Naive thymus-derived CD4-positive, alpha-beta T cell (primary cell): Measurements from ENCODE around the gene AAMP. TPM values are rescaled to one million over a fixed set of nuclear protein-coding genes. Genes with fewer than 3 reads are reported as not detected.

Experiments
- ATAC-seq: fragments of 150-1000 bp; cut with Tn5 transposase; 2 replicates; pipeline ENCODE4 v1.10.0; 2021; ENCODE audit warnings: mild to moderate bottlenecking, moderate library complexity
- CTCF ChIA-PET: fragments of 350-600 bp; sonication (Branson Sonifier 250); formaldehyde crosslinking; loops from one replicate; lab custom pipeline; 2021; ENCODE audit warnings: antibody characterized with exemption; lab: Charles Lee
- POLR2A ChIA-PET: fragments of 350-600 bp; sonication (Branson Sonifier 250); formaldehyde crosslinking; loops from one replicate; lab custom pipeline; 2021; ENCODE audit warnings: antibody characterized with exemption, inconsistent platforms; lab: Charles Lee
- DNase-seq, 9 donors: peaks; one replicate each; pipeline versions ENCODE4 v3.0.0 to v3.0.0-alpha.2; 2020 to 2022; ENCODE audit warnings: mixed read lengths in 1 of 9
- H3K27ac ChIP-seq: one replicate; pipeline ENCODE4 v1.7.0; 2013; ENCODE audit warnings: mild to moderate bottlenecking, low read depth, low read length, moderate library complexity
- H3K27me3 ChIP-seq, 2 donors: one replicate each; pipeline ENCODE4 v1.7.0; 2013; ENCODE audit warnings: low read length in 2 of 2, mild to moderate bottlenecking in 2 of 2, moderate library complexity in 2 of 2; ENCODE audit not compliant: control insufficient read depth in 2 of 2, insufficient read depth in 2 of 2
- H3K36me3 ChIP-seq, 3 experiments: 1 replicate in 2 of 3; 2 replicates in 1 of 3; pipeline ENCODE4 v1.7.0; 2013; ENCODE audit warnings: low read length in 3 of 3, mild to moderate bottlenecking in 3 of 3, moderate library complexity in 1 of 3; ENCODE audit not compliant: insufficient read depth in 3 of 3, control insufficient read depth in 2 of 3
- H3K4me1 ChIP-seq, 2 donors: one replicate each; pipeline ENCODE4 v1.7.0; 2013; ENCODE audit warnings: low read length in 2 of 2, mild to moderate bottlenecking in 2 of 2, moderate library complexity in 1 of 2; ENCODE audit not compliant: control insufficient read depth in 2 of 2, insufficient read depth in 2 of 2
- H3K4me3 ChIP-seq: 2 replicates; pipeline ENCODE4 v1.7.0; 2013; ENCODE audit warnings: mild to moderate bottlenecking, low read length
- H3K9me3 ChIP-seq, 3 experiments: 1 replicate in 2 of 3; 2 replicates in 1 of 3; pipeline ENCODE4 v1.7.0; 2013; ENCODE audit warnings: low read length in 3 of 3; ENCODE audit not compliant: control insufficient read depth in 2 of 3
- H3K27ac Mint-ChIP-seq, 9 donors: one replicate each; pipeline ENCODE4 v1.8.0; 2020 to 2022; ENCODE audit warnings: mixed read lengths in 9 of 9, mild to moderate bottlenecking in 8 of 9, moderate library complexity in 5 of 9, inconsistent platforms in 2 of 9
- H3K27me3 Mint-ChIP-seq, 5 donors: one replicate each; pipeline ENCODE4 v1.8.0; 2021 to 2022; ENCODE audit warnings: mixed read lengths in 5 of 5, mild to moderate bottlenecking in 1 of 5
- H3K36me3 Mint-ChIP-seq, 5 donors: one replicate each; pipeline ENCODE4 v1.8.0; 2020 to 2022; ENCODE audit warnings: mixed read lengths in 5 of 5, mild to moderate bottlenecking in 3 of 5, inconsistent platforms in 1 of 5
- H3K4me1 Mint-ChIP-seq, 7 donors: one replicate each; pipeline ENCODE4 v1.8.0; 2020 to 2022; ENCODE audit warnings: mixed read lengths in 7 of 7, mild to moderate bottlenecking in 3 of 7, inconsistent platforms in 1 of 7
- H3K4me3 Mint-ChIP-seq, 10 donors: one replicate each; pipeline ENCODE4 v1.8.0; 2020 to 2022; ENCODE audit warnings: mild to moderate bottlenecking in 10 of 10, mixed read lengths in 10 of 10, moderate library complexity in 6 of 10, inconsistent platforms in 2 of 10
- H3K9me3 Mint-ChIP-seq, 11 donors: one replicate each; pipeline ENCODE4 v1.8.0; 2020 to 2022; ENCODE audit warnings: mixed read lengths in 11 of 11, mild to moderate bottlenecking in 4 of 11, inconsistent platforms in 1 of 11, moderate library complexity in 1 of 11
- intact Hi-C, 2 donors: fragments of 100-400 bp; cut with micrococcal nuclease; formaldehyde crosslinking; loops; one replicate each; pipeline ENCODE4 v1.15.1; 2023
- microRNA-seq: library from miRNA; unstranded; fragments of <30 nt; microRNA quantifications from one replicate; pipeline ENCODE4 v1.2.0, GENCODE V29; 2022; ENCODE audit warnings: borderline microRNAs expressed
- polyA plus RNA-seq, 2 donors: library from polyadenylated mRNA; unstranded; fragments of 300-500 nt; fragmentation: Illumina TruSeq; gene quantifications; one replicate each; pipeline ENCODE4 v1.2.3, GENCODE V29; 2021
- total RNA-seq, 6 experiments: library from RNA in 5 of 6; stranded (reverse) in 5 of 6; gene quantifications; 1 replicate in 5 of 6; 2 replicates in 1 of 6; pipeline ENCODE4 v1.2.3 and lab custom pipeline; 2021 to 2026

Gene AAMP
- total and polyA plus RNA-seq, 7 experiments from 2014 or later, result 54.1 to 108 (median 66.4) TPM

DNA sequence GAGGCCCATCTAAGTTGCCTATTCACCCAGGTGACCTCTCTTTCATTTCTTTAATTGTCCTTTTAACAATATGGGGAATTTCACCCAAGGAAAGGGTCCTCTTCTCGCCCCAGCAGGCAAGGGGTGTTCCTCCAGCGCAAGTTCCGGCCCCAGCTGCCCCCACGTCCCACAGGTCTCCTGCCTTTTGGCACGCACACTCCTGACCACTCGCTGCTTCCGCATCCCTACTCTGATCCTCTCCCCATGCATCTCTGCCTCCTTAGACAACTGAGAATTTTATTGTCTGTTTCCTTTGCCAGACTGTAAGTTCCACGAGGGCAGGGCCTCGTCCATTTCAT lies 53.6 kb downstream of the AAMP start:
- Mint-ChIP-seq H3K4me1 (peaks cover 26 to 43% (median 37%) of the 10 kb centered on the region in 7 donors), H3K36me3 (peaks cover 0 to 35% (median 11%) of the 10 kb centered on the region in 5 donors), H3K27me3 (peaks cover 0 to 7% (median 0%) of the 10 kb centered on the region in 5 donors), H3K4me3 (peak overlapping the region; percentile 90 to 97 (median 94)), H3K27ac (peak overlapping the region; percentile 94 to 98 (median 97)), H3K9me3 (peaks cover 0 to 5% (median 0%) of the 10 kb centered on the region in 11 donors)
- ChIA-PET CTCF (interaction anchor here (1.0 to 1.9 kb wide), 4 partner anchors 13 to 54 kb away, joined by 3 to 8 read pairs (median 4); partner anchors contain the start of genes AAMP and PNKD), POLR2A (interaction anchor here (0.6 to 7.6 kb wide), 10 partner anchors 13 to 354 kb away, joined by 3 to 70 read pairs (median 4); partner anchors contain the start of genes AAMP and PNKD)
- no peaks in the 10 kb centered on the region for H3K9me3 ChIP-seq
- H3K36me3 ChIP-seq, result peaks cover 0 to 10% (median 0%) of the 10 kb centered on the region in 3 experiments
- H3K4me3 ChIP-seq, result peak overlapping the region; percentile 66
- peak overlapping the region; percentile 99 for H3K27ac ChIP-seq
- H3K4me1 ChIP-seq, result peaks cover 20 to 28% of the 10 kb centered on the region in 2 donors
- DNase-seq (no peak), ATAC-seq (no peak)
- intact Hi-C loops, result loop anchor here (2.0 to 5.0 kb wide), 8 partner anchors 352 to 1326 kb away; partner anchors contain the start of genes DNPEP (in 2 of the 2), BCS1L (in 1 of the 2), CHPF (in 1 of the 2) and CNOT9 (in 1 of the 2)
- H3K27me3 ChIP-seq, result no peaks in the 10 kb centered on the region

Small RNAs within 50 kb of the gene (microRNA-seq; reads per million reads assigned to microRNA genes)
- 14.0 reads per million, percentile 27 among the genes with 10 or more reads in this experiment for gene MIR6513

Other genes with a start within 250 kb of the AAMP start
- gene RUFY4, start 200.9 kb downstream of the AAMP start, total RNA-seq, result 1 to 10 TPM in 4 of 5 experiments, under 1 TPM in 1; 0.40 to 6.6 (median 2.4) TPM
- gene RUFY4, start 200.9 kb downstream of the AAMP start, polyA plus RNA-seq, result not detected
- 1 to 10 TPM in 1 of 5 experiments, under 1 TPM in 2, not detected in 2; 0.13 to 3.0 (median 0.73) TPM for gene CXCR2, start 144.1 kb downstream of the AAMP start, total RNA-seq
- gene CXCR2, start 144.1 kb downstream of the AAMP start, polyA plus RNA-seq, result not detected
- gene CXCR1, start 103.2 kb downstream of the AAMP start, total RNA-seq, result 1 to 10 TPM in 1 of 5 experiments, under 1 TPM in 2, not detected in 2; 0.16 to 1.0 (median 0.29) TPM
- gene CXCR1, start 103.2 kb downstream of the AAMP start, polyA plus RNA-seq, result under 1 TPM in 1 of 2 donors, not detected in 1; 0.20 TPM
- 100 to 1,000 TPM; 330 to 694 (median 368) TPM for gene ARPC2, start 52.9 kb downstream of the AAMP start, total RNA-seq
- gene ARPC2, start 52.9 kb downstream of the AAMP start, polyA plus RNA-seq, result 100 to 1,000 TPM; 628 to 638 TPM
- gene GPBAR1, start 9.1 kb downstream of the AAMP start, total RNA-seq, result 10 to 100 TPM in 1 of 5 experiments, 1 to 10 TPM in 3, under 1 TPM in 1; 0.80 to 12.9 (median 1.9) TPM
- under 1 TPM; 0.15 to 0.27 TPM for gene GPBAR1, start 9.1 kb downstream of the AAMP start, polyA plus RNA-seq
- gene PNKD, start 382 bp upstream of the AAMP start, total RNA-seq, result 10 to 100 TPM; 18.5 to 38.4 (median 25.2) TPM
- 100 to 1,000 TPM in 1 of 2 donors, 10 to 100 TPM in 1; 92.2 to 108 TPM for gene PNKD, start 382 bp upstream of the AAMP start, polyA plus RNA-seq
- gene TMBIM1, start 22.4 kb upstream of the AAMP start, total RNA-seq, result 100 to 1,000 TPM in 2 of 5 experiments, 10 to 100 TPM in 3; 51.7 to 112 (median 83.8) TPM
- 100 to 1,000 TPM in 1 of 2 donors, 10 to 100 TPM in 1; 92.4 to 115 TPM for gene TMBIM1, start 22.4 kb upstream of the AAMP start, polyA plus RNA-seq
- under 1 TPM in 1 of 5 experiments, not detected in 4; 0.49 TPM for gene CATIP, start 86.7 kb upstream of the AAMP start, total RNA-seq
- not detected for gene CATIP, start 86.7 kb upstream of the AAMP start, polyA plus RNA-seq
- 100 to 1,000 TPM in 1 of 5 experiments, 10 to 100 TPM in 1, 1 to 10 TPM in 2, under 1 TPM in 1; 0.27 to 399 (median 1.9) TPM for gene SLC11A1, start 112.1 kb upstream of the AAMP start, total RNA-seq
- under 1 TPM; 0.49 to 0.97 TPM for gene SLC11A1, start 112.1 kb upstream of the AAMP start, polyA plus RNA-seq
- gene CTDSP1, start 129.7 kb upstream of the AAMP start, total RNA-seq, result 100 to 1,000 TPM; 110 to 219 (median 156) TPM
- gene CTDSP1, start 129.7 kb upstream of the AAMP start, polyA plus RNA-seq, result 10 to 100 TPM; 22.5 TPM
- gene VIL1, start 149.0 kb upstream of the AAMP start, total RNA-seq, result under 1 TPM in 3 of 5 experiments, not detected in 2; 0.12 to 0.69 (median 0.22) TPM
- under 1 TPM; 0.10 to 0.15 TPM for gene VIL1, start 149.0 kb upstream of the AAMP start, polyA plus RNA-seq